Ovary (tissue), 9 donors: ENCODE data around the gene CACFD1. TPM values are rescaled to one million over a fixed set of nuclear protein-coding genes. Genes with fewer than 3 reads are reported as not detected.

ENCODE experiments used
- DNase-seq, 5 donors: peaks; one replicate each; pipeline ENCODE4 v3.0.0-alpha.2; 2019 to 2020
- H3K27ac ChIP-seq, 2 donors: fragments of 200-600 bp; one replicate each; pipeline versions ENCODE4 v1.5.1 to v1.8.0; 2019 to 2022
- H3K27me3 ChIP-seq: fragments of 200-600 bp; one replicate; pipeline ENCODE4 v1.8.0; 2022
- H3K36me3 ChIP-seq: fragments of 200-600 bp; sonication (generic); one replicate; pipeline ENCODE4 v1.5.1; 2019
- H3K4me1 ChIP-seq: one replicate; pipeline ENCODE4 v1.8.1; 2013; ENCODE audit warnings: mild to moderate bottlenecking, moderate library complexity; ENCODE audit not compliant: insufficient read depth
- H3K4me3 ChIP-seq: fragments of 200-600 bp; sonication (generic); one replicate; pipeline ENCODE4 v1.5.1; 2017
- H3K9me3 ChIP-seq, 2 donors: fragments of 200-600 bp in 1 of 2; sonication (generic) in 1 of 2; one replicate each; pipeline versions ENCODE4 v1.5.1 to v1.8.1; 2013 to 2019; ENCODE audit warnings: mild to moderate bottlenecking in 1 of 2, moderate library complexity in 1 of 2
- CTCF ChIP-seq, 3 donors: fragments of 450-650 bp in 2 of 3; fragments of 200-600 bp in 1 of 3; IDR thresholded peaks; one replicate each; pipeline versions ENCODE4 v1.5.1 to v1.8.0; 2016 to 2022; ENCODE audit warnings: antibody characterized with exemption in 3 of 3, mild to moderate bottlenecking in 1 of 3
- EP300 ChIP-seq: sonication (generic); formaldehyde crosslinking; IDR thresholded peaks from one replicate; pipeline ENCODE4 v1.6.1; 2017; ENCODE audit warnings: antibody characterized with exemption
- POLR2A ChIP-seq: fragments of 450-650 bp; IDR thresholded peaks from one replicate; pipeline ENCODE4 v1.6.1; 2017; ENCODE audit warnings: antibody characterized with exemption, mild to moderate bottlenecking, moderate library complexity
- WGBS, 3 donors: extraction: QIAGEN DNeasy Blood & Tissue Kit in 1 of 3; methylation state at CpG; one replicate each; pipeline versions ENCODE4 v1.1.5 to v1.1.7; 2013 to 2017; 5-methylcytosine and 5-hydroxymethylcytosine counted together
- intact Hi-C, 4 donors: fragments of 100-400 bp; cut with DNase I; formaldehyde crosslinking; loops; one replicate each; pipeline versions ENCODE4 v1.11.0 to v1.15.1; 2022 to 2023
- polyA plus RNA-seq, 2 donors: library from polyadenylated mRNA; stranded (reverse); fragments of 200-250 nt in 1 of 2; fragments of 350-450 nt in 1 of 2; fragmentation: Illumina TruSeq in 1 of 2; extraction: RNeasy Lipid Tissue Mini Kit (QIAGEN cat#74804) in 1 of 2; gene quantifications; one replicate each; pipeline ENCODE4 v1.2.3, GENCODE V29; 2013 to 2014
- total RNA-seq, 7 donors: library from RNA; depleted of rRNA in 2 of 7; stranded (reverse); fragments of >200 nt in 2 of 7; fragmentation: NEBNext Ultra II Directional in 3 of 7; extraction: Animal tissue kit (Norgen Biotek cat#: 25700) in 3 of 7; gene quantifications; one replicate each; pipeline versions ENCODE4 v1.1.0 to v1.2.4, GENCODE V29; 2016 to 2023
- donor health status: DM: no; HTN: no; CAD: no; lungs with moderate emphysema.
- donor health status: DM: no; HTN: no; CAD: no.
- donor health status: Bipolar disorder and iron deficiency.
- donor health status: DM: yes; HTN: yes; CAD: no.
- donor health status: DM: no; HTN: no; CAD: no.
- donor health status: DM: yes; HTN: yes; CAD: no.

CACFD1 gene
- total and polyA plus RNA-seq, 9 donors, result 1.6 to 23.4 (median 16.0) TPM

- TF ChIP-seq CTCF (IDR thresholded peaks at IDR 0.05), result no peak
- no peak for TF ChIP-seq EP300
- no peak for TF ChIP-seq POLR2A
- H3K4me3 ChIP-seq, result no peak overlapping the region
- WGBS, 3 donors, result 86 to 91% (median 89%) methylated on average over 19 of the region's 19 CpGs
- no peaks in the 10 kb centered on the region for H3K27me3 ChIP-seq
- H3K9me3 ChIP-seq, result no peaks in the 10 kb centered on the region
- no peak overlapping the region for H3K27ac ChIP-seq
- H3K4me1 ChIP-seq, result peaks cover 13% of the 10 kb centered on the region
- intact Hi-C loops, result loop anchor here (5.0 to 10.0 kb wide), 5 partner anchors 82 to 307 kb away; no protein-coding TSS in a partner anchor
- DNase-seq, result peak in 1 of 5 donors; percentile 19
- no peaks in the 10 kb centered on the region for H3K36me3 ChIP-seq
Measured at GRCh38 chr9:133489253-133490190, 29.7 kb downstream of the CACFD1 start.

GRCh38 chr9:133490201-133490681, 30.5 kb downstream of the CACFD1 start:
- H3K27ac ChIP-seq, result no peak overlapping the region
- no peak for DNase-seq
- H3K27me3 ChIP-seq, result no peaks in the 10 kb centered on the region
- H3K4me3 ChIP-seq, result no peak overlapping the region
- H3K9me3 ChIP-seq, result no peaks in the 10 kb centered on the region
- no peak for TF ChIP-seq CTCF (IDR thresholded peaks at IDR 0.05)
- no peak for TF ChIP-seq EP300
- TF ChIP-seq POLR2A, result no peak
- no peaks in the 10 kb centered on the region for H3K36me3 ChIP-seq
- intact Hi-C loops, result loop anchor here in 1 of 4 donors (5.0 kb wide), 1 partner anchor 308 kb away; no protein-coding TSS in a partner anchor
- H3K4me1 ChIP-seq, result peaks cover 13% of the 10 kb centered on the region
- 50 to 58% (median 56%) methylated on average over 13 of the region's 13 CpGs for WGBS, 3 donors

GRCh38 chr9:133490865-133491655, 31.3 kb downstream of the CACFD1 start:
- TF ChIP-seq CTCF (IDR thresholded peaks at IDR 0.05), result no peak
- TF ChIP-seq POLR2A, result no peak
- no peak for TF ChIP-seq EP300
- H3K4me1 ChIP-seq, result peaks cover 13% of the 10 kb centered on the region
- no peak overlapping the region for H3K27ac ChIP-seq
- 69 to 79% (median 71%) methylated on average over 12 of the region's 12 CpGs for WGBS, 3 donors
- H3K36me3 ChIP-seq, result no peaks in the 10 kb centered on the region
- no peaks in the 10 kb centered on the region for H3K9me3 ChIP-seq
- no peak overlapping the region for H3K4me3 ChIP-seq
- intact Hi-C loops, result loop anchor here in 1 of 4 donors (5.0 kb wide), 1 partner anchor 309 kb away; no protein-coding TSS in a partner anchor
- H3K27me3 ChIP-seq, result no peaks in the 10 kb centered on the region
- no peak for DNase-seq

GRCh38 chr9:133491656-133491925, 31.8 kb downstream of the CACFD1 start:
- Histone ChIP-seq H3K27ac (no peak overlapping the region), H3K27me3 (no peaks in the 10 kb centered on the region), H3K9me3 (no peaks in the 10 kb centered on the region), H3K36me3 (no peaks in the 10 kb centered on the region), H3K4me3 (no peak overlapping the region), H3K4me1 (peaks cover 13% of the 10 kb centered on the region)
- TF ChIP-seq EP300, result no peak
- no peak for TF ChIP-seq POLR2A
- no peak for TF ChIP-seq CTCF (IDR thresholded peaks at IDR 0.05)
- WGBS, 3 donors, result 74 to 92% (median 82%) methylated on average over 8 of the region's 8 CpGs
- intact Hi-C loops, result loop anchor here in 1 of 4 donors (5.0 kb wide), 1 partner anchor 309 kb away; no protein-coding TSS in a partner anchor
- DNase-seq, result no peak
